SU-DHL-6 (cell line): ENCODE data around the gene PADI3.

Experiments
- EZH2phosphoT487 ChIP-seq: fragments of 200-600 bp; sonication (generic), shearing (Covaris generic); conservative IDR thresholded peaks from 2 replicates; pipeline ENCODE4 v1.6.1; 2018; ENCODE audit warnings: mild to moderate bottlenecking, antibody characterized with exemption, low read length, moderate library complexity, mixed read lengths
- TF ChIP-seq, protein P1 (sequence below): fragments of 200-600 bp; sonication (generic); IDR thresholded peaks from one replicate; pipeline ENCODE4 v1.5.1; 2017; ENCODE audit warnings: antibody characterized with exemption, mild to moderate bottlenecking, low read length, moderate library complexity; ENCODE audit not compliant: insufficient read depth, poor library complexity, severe bottlenecking

- no peak for TF ChIP-seq EZH2phosphoT487
- TF ChIP-seq, protein P1, sequence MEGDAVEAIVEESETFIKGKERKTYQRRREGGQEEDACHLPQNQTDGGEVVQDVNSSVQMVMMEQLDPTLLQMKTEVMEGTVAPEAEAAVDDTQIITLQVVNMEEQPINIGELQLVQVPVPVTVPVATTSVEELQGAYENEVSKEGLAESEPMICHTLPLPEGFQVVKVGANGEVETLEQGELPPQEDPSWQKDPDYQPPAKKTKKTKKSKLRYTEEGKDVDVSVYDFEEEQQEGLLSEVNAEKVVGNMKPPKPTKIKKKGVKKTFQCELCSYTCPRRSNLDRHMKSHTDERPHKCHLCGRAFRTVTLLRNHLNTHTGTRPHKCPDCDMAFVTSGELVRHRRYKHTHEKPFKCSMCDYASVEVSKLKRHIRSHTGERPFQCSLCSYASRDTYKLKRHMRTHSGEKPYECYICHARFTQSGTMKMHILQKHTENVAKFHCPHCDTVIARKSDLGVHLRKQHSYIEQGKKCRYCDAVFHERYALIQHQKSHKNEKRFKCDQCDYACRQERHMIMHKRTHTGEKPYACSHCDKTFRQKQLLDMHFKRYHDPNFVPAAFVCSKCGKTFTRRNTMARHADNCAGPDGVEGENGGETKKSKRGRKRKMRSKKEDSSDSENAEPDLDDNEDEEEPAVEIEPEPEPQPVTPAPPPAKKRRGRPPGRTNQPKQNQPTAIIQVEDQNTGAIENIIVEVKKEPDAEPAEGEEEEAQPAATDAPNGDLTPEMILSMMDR = no peak
Measured at GRCh38 chr1:17213782-17214148, 35.1 kb upstream of the PADI3 start.
